GM13977 (cell line): ENCODE measurements around the gene OR51E2.

ENCODE experiments used
- DNase-seq: peaks from one replicate; pipeline ENCODE4 v3.0.0; 2012; ENCODE audit warnings: low spot score
- CTCF ChIP-seq: IDR thresholded peaks from 2 replicates; pipeline ENCODE4 v1.5.1; 2012; ENCODE audit warnings: mild to moderate bottlenecking, control low read depth; ENCODE audit not compliant: insufficient read depth; ENCODE audit errors: extremely low read depth, missing control alignments
- in situ Hi-C: fragments of 300-500 bp; cut with MboI; formaldehyde crosslinking; loops from one replicate; pipeline ENCODE4 v1.12.0; 2022; ENCODE audit warnings: low sequenced_read_pairs, low pct_unique_long_range_greater_than_20kb, mixed read lengths, inconsistent platforms; ENCODE audit not compliant: unreplicated experiment

OR51E2 gene

GRCh38 chr11:4647766-4648165 is 49.9 kb downstream of the OR51E2 start:
- in situ Hi-C loops: loop anchor here (25.0 kb wide), 1 partner anchor 340 kb away; the partner anchor contains the start of gene OR51L1
- TF ChIP-seq CTCF: no peak
- DNase-seq: no peak

GRCh38 chr11:4645974-4646373 is 51.7 kb downstream of the OR51E2 start:
- in situ Hi-C loops: loop anchor here (25.0 kb wide), 1 partner anchor 341 kb away; the partner anchor contains the start of gene OR51L1
- DNase-seq: no peak
- no peak for TF ChIP-seq CTCF

- no peak for TF ChIP-seq CTCF
- in situ Hi-C loops: loop anchor here (25.0 kb wide), 1 partner anchor 343 kb away; the partner anchor contains the start of gene OR51L1
- DNase-seq: no peak
These were observed 53.4 kb downstream of the OR51E2 start for GRCh38 chr11:4644233-4644632.

- no peak for TF ChIP-seq CTCF
- in situ Hi-C loops: loop anchor here (25.0 kb wide), 1 partner anchor 344 kb away; the partner anchor contains the start of gene OR51L1
- no peak for DNase-seq
These were observed 54.0 kb downstream of the OR51E2 start, which contains the start of gene OR51E1 for GRCh38 chr11:4643682-4644081. OR51E1 (plus strand) TSS chr11:4643982; CDS start chr11:4652527, 8,545 bp downstream.

GRCh38 chr11:4643076-4643475 is 54.6 kb downstream of the OR51E2 start:
- no peak for DNase-seq
- TF ChIP-seq CTCF: no peak
- in situ Hi-C loops: loop anchor here (25.0 kb wide), 1 partner anchor 344 kb away; the partner anchor contains the start of gene OR51L1

GRCh38 chr11:4642043-4642442 is 55.6 kb downstream of the OR51E2 start:
- in situ Hi-C loops: loop anchor here (25.0 kb wide), 1 partner anchor 345 kb away; the partner anchor contains the start of gene OR51L1
- TF ChIP-seq CTCF: no peak
- no peak for DNase-seq
